Measurements from ENCODE around the gene COX7B. TPM values are rescaled to one million over a fixed set of nuclear protein-coding genes. Genes with fewer than 3 reads are reported as not detected.
"Not testable (repeated sequence)": the region's sequence is repeated elsewhere in the genome, so short reads cannot be mapped to it uniquely, and the experiment has no call there.

The COX7B gene
- total RNA-seq: 100 to 1,000 TPM; 164 to 523 (median 279) TPM
- polyA plus RNA-seq: 1,000 to 10,000 TPM in 1 of 3 donors, 100 to 1,000 TPM in 2; 603 to 1,027 (median 697) TPM
- long read RNA-seq, donor 1, transcript COX7B-203 (3 exons, 2,471 nt): major isoform, 233 of 283 reads
- long read RNA-seq, donor 1, partial matches to known transcripts: 17 of 283 reads
- long read RNA-seq, donor 1, other reads (novel, unspliced or antisense): 29 of 283 reads
- long read RNA-seq, donor 2, transcript COX7B-203 (3 exons, 2,471 nt): major isoform, 129 of 148 reads
- long read RNA-seq, donor 2, partial matches to known transcripts: 16 of 148 reads
- long read RNA-seq, donor 2, other reads (novel, unspliced or antisense): 0 of 148 reads
- long read RNA-seq, donor 3, transcript COX7B-203 (3 exons, 2,471 nt): major isoform, 214 of 262 reads
- long read RNA-seq, donor 3, partial matches to known transcripts: 30 of 262 reads
- long read RNA-seq, donor 3, other reads (novel, unspliced or antisense): 15 of 262 reads
- long read RNA-seq, donor 4, transcript COX7B-203 (3 exons, 2,471 nt): major isoform, 211 of 229 reads
- long read RNA-seq, donor 4, partial matches to known transcripts: 0 of 229 reads
- long read RNA-seq, donor 4, other reads (novel, unspliced or antisense): 16 of 229 reads
- long read RNA-seq, donor 5, transcript COX7B-203 (3 exons, 2,471 nt): major isoform, 123 of 127 reads
- long read RNA-seq, donor 5, partial matches to known transcripts: 0 of 127 reads
- long read RNA-seq, donor 5, other reads (novel, unspliced or antisense): 3 of 127 reads
- long read RNA-seq, donor 6, transcript COX7B-203 (3 exons, 2,471 nt): major isoform, 201 of 210 reads
- long read RNA-seq, donor 6, partial matches to known transcripts: 0 of 210 reads
- long read RNA-seq, donor 6, other reads (novel, unspliced or antisense): 8 of 210 reads
- long read RNA-seq, donor 7, transcript COX7B-203 (3 exons, 2,471 nt): major isoform, 114 of 122 reads
- long read RNA-seq, donor 7, partial matches to known transcripts: 8 of 122 reads
- long read RNA-seq, donor 7, other reads (novel, unspliced or antisense): 0 of 122 reads
- long read RNA-seq, donor 8, transcript COX7B-203 (3 exons, 2,471 nt): major isoform, 134 of 160 reads
- long read RNA-seq, donor 8, partial matches to known transcripts: 9 of 160 reads
- long read RNA-seq, donor 8, other reads (novel, unspliced or antisense): 14 of 160 reads
- long read RNA-seq, donor 9, transcript COX7B-203 (3 exons, 2,471 nt): major isoform, 166 of 192 reads
- long read RNA-seq, donor 9, partial matches to known transcripts: 23 of 192 reads
- long read RNA-seq, donor 9, other reads (novel, unspliced or antisense): 0 of 192 reads
- long read RNA-seq, donor 10, transcript COX7B-203 (3 exons, 2,471 nt): major isoform, 30 of 39 reads
- long read RNA-seq, donor 10, partial matches to known transcripts: 7 of 39 reads
- long read RNA-seq, donor 10, other reads (novel, unspliced or antisense): 0 of 39 reads

- Histone ChIP-seq H3K4me3 (peak within 1 kb of the TSS; percentile 24 to 66 (median 33)), H3K27me3 (no peaks in the 10 kb centered on the region), H3K27ac (peak within 1 kb of the TSS; percentile 41 to 92 (median 79)), H3K4me1 (replicated peaks in 1 of 2) (peaks cover 0 to 11% of the 10 kb centered on the region in 2 donors), H3K9me3 (replicated peaks in 1 of 3) (no peaks in the 10 kb centered on the region), H3K36me3 (replicated peaks in 1 of 2) (peaks cover 0 to 3% of the 10 kb centered on the region in 2 donors)
- DNase-seq: peak; percentile 71 to 90 (median 79)
- 0 to 45% (median 18%) methylated on average over 24 to 28 of the region's 28 CpGs for WGBS, 4 donors
- intact Hi-C loops (cut with DNase I): no loop called here
- peak in 5 of 6 experiments; percentile 6 to 41 (median 31) for TF ChIP-seq CTCF (IDR thresholded peaks at IDR 0.05)
- TF ChIP-seq POLR2A (IDR thresholded peaks at IDR 0.05): peak; percentile 46 to 81
Observed at GRCh38 chrX:77899081-77899828, at the start of gene COX7B. TSS of gene COX7B (plus strand) at chrX:77899468. CDS start at chrX:77899554, 86 bp downstream.

GRCh38 chrX:77875372-77875771 lies 23.9 kb upstream of the COX7B start:
- no peak for TF ChIP-seq POLR2A (IDR thresholded peaks at IDR 0.05)
- TF ChIP-seq CTCF (IDR thresholded peaks at IDR 0.05): no peak
- Histone ChIP-seq H3K36me3 (replicated peaks in 1 of 2) (no peaks in the 10 kb centered on the region), H3K9me3 (replicated peaks in 1 of 3) (no peaks in the 10 kb centered on the region), H3K4me1 (replicated peaks in 1 of 2) (no peaks in the 10 kb centered on the region), H3K27ac (no peak overlapping the region), H3K4me3 (no peak overlapping the region), H3K27me3 (no peaks in the 10 kb centered on the region)
- 86 to 99% (median 94%) methylated on average over 8 of the region's 8 CpGs for WGBS, 4 donors
- DNase-seq: no peak
- intact Hi-C loops (cut with DNase I): no loop called here

- H3K9me3 ChIP-seq (replicated peaks in 1 of 3); H3K4me1 ChIP-seq (replicated peaks in 1 of 2); intact Hi-C loops (cut with DNase I); H3K36me3 ChIP-seq (replicated peaks in 1 of 2); DNase-seq; H3K4me3 ChIP-seq; H3K27me3 ChIP-seq; H3K27ac ChIP-seq: not testable (repeated sequence)
- 79 to 88% (median 85%) methylated on average over 2 to 4 of the region's 4 CpGs for WGBS, 4 donors
Observed at GRCh38 chrX:77881418-77881817, 17.9 kb upstream of the COX7B start.

- no peak for DNase-seq
- TF ChIP-seq POLR2A (IDR thresholded peaks at IDR 0.05) (no peak), CTCF (IDR thresholded peaks at IDR 0.05) (no peak)
- H3K27me3 ChIP-seq: no peaks in the 10 kb centered on the region
- H3K27ac ChIP-seq: no peak overlapping the region
- WGBS, 4 donors: 80 to 90% (median 86%) methylated on average over 2 of the region's 2 CpGs
- H3K9me3 ChIP-seq (replicated peaks in 1 of 3): no peaks in the 10 kb centered on the region
- no peaks in the 10 kb centered on the region for H3K36me3 ChIP-seq (replicated peaks in 1 of 2)
- intact Hi-C loops (cut with DNase I): no loop called here
- H3K4me1 ChIP-seq (replicated peaks in 1 of 2): peaks cover 0 to 9% of the 10 kb centered on the region in 2 donors
- H3K4me3 ChIP-seq: no peak overlapping the region
Observed at GRCh38 chrX:77892887-77893286, 6.4 kb upstream of the COX7B start.
